Measurements from ENCODE around the gene NME4.
"Not testable (repeated sequence)": the region's sequence is repeated elsewhere in the genome, so short reads cannot be mapped to it uniquely, and the experiment has no call there.

Gene NME4

DNA sequence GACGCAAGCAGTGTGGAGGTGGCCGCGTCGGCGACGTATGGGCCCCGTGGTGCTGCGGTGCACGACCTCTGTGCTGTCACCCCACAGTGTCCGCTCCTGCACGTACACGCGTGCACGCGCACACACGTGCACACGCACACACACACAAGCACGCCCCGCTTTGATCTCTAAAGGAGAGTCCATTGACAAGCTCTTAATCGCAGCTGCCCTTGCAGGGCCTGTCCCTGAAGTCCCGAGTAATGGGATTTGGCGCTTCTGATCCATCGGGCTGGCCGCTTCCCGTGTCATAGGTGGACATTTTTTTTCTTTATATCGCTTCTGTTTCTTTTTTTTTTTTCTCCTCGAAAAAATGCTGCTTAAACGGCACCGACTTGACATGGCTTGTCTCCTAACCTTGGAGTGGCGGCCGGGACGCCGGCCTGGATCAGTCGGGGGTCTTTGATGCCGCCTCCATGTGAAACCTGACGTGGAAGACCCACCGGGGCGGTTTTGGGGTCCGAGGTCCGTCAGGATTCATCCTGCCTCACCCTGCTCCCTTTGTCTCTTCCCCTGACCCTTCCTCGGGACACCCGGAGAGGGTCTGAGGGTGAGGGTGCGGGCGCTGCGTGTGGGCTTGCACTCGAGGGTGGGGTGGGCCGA is 36.2 kb upstream of the NME4 start:
- TF ChIP-seq, protein P1, sequence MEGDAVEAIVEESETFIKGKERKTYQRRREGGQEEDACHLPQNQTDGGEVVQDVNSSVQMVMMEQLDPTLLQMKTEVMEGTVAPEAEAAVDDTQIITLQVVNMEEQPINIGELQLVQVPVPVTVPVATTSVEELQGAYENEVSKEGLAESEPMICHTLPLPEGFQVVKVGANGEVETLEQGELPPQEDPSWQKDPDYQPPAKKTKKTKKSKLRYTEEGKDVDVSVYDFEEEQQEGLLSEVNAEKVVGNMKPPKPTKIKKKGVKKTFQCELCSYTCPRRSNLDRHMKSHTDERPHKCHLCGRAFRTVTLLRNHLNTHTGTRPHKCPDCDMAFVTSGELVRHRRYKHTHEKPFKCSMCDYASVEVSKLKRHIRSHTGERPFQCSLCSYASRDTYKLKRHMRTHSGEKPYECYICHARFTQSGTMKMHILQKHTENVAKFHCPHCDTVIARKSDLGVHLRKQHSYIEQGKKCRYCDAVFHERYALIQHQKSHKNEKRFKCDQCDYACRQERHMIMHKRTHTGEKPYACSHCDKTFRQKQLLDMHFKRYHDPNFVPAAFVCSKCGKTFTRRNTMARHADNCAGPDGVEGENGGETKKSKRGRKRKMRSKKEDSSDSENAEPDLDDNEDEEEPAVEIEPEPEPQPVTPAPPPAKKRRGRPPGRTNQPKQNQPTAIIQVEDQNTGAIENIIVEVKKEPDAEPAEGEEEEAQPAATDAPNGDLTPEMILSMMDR (conservative IDR thresholded peaks at IDR 0.05; ENCODE audit: low read length): no peak
- H3K4me3 ChIP-seq (ENCODE audit: low read length): no peak overlapping the region
- no peak for DNase-seq (ENCODE audit: low read depth)

DNA sequence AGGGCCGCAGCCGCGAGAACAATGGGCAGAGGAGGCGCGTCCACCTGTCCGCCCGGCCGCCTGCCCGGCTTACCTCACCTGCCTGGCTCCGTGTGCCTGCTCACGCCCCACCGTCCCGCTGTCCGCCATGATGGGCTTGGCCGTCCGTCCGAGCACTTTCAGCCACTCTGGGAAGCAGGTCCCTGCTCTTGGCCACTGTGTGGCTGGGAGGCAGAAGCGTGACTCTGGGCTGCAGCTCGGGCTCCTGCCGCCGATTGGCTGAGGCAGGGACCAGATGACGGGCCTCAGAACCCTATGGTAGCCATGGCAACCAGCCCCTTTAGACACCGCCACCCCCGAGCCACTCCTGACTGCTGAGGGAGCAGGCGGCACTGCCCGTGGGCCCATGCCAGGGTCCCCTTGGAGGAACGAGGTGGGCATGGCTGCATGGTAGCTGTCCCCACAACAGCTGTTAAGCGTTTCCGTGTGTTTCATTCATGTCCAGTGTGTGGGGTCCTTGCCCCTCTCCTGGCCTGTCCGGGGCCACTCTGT is 35.6 kb upstream of the NME4 start:
- TF ChIP-seq, protein P1 (conservative IDR thresholded peaks at IDR 0.05; ENCODE audit: low read length): no peak
- no peak for DNase-seq (ENCODE audit: low read depth)
- no peak overlapping the region for H3K4me3 ChIP-seq (ENCODE audit: low read length)

DNA sequence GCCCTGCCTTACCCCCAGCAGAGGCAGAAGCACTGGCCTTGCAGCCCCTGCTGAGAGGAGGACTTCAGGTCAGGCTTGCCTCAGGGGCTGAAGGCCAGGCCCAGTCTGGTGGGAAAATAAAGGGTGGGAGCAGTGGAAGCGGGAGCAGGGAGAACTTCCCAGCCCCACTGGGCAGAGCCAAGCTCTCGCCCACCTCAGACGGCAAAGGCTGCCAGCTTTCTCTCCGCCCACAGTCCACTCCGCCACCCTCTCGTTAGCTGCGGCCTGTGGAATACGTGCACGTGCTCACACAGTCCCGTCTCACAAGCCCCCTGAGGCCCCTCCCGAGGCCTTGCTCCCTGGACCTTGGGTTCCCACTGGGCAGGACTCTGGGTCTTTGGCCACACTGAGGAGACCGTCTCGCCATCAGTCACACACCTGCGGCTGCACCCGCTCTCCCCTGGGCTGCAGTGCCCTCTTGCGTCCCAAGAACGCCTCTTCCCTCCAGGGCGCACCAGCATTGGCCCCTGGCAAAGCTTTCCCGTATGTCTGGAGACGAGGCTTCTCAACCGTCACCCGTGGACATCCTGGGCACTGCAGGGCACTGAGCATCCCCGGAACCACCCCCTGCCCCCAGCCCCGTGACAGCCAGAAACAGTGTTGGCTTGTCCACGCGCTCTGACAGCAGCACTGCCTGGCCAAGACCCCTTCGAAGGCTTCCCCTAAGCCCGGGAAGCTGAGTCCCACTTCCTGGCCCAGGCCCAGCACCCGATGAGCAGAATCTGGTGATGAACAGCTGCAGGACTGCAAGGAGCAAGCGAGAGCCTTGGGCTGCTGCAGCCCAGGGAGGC is 34.9 kb upstream of the NME4 start:
- peak; percentile 64 for DNase-seq (ENCODE audit: low read depth)
- H3K4me3 ChIP-seq (ENCODE audit: low read length): no peak overlapping the region
- TF ChIP-seq, protein P1 (conservative IDR thresholded peaks at IDR 0.05; ENCODE audit: low read length): peak; percentile 70

DNA sequence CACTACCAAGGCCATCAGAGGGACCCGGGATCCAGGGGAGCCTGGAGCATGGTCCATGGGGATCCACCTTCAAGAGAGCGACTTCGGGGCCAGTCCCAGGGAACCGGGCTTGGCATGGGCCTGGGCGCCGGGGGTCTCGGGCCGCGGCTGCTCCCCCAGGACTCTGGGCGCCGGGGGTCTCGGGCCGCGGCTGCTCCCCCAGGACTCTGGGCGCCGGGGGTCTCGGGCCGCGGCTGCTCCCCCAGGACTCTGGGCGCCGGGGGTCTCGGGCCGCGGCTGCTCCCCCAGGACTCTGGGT is 34.3 kb upstream of the NME4 start:
- not testable (repeated sequence) for DNase-seq (ENCODE audit: low read depth); H3K4me3 ChIP-seq (ENCODE audit: low read length)

DNA sequence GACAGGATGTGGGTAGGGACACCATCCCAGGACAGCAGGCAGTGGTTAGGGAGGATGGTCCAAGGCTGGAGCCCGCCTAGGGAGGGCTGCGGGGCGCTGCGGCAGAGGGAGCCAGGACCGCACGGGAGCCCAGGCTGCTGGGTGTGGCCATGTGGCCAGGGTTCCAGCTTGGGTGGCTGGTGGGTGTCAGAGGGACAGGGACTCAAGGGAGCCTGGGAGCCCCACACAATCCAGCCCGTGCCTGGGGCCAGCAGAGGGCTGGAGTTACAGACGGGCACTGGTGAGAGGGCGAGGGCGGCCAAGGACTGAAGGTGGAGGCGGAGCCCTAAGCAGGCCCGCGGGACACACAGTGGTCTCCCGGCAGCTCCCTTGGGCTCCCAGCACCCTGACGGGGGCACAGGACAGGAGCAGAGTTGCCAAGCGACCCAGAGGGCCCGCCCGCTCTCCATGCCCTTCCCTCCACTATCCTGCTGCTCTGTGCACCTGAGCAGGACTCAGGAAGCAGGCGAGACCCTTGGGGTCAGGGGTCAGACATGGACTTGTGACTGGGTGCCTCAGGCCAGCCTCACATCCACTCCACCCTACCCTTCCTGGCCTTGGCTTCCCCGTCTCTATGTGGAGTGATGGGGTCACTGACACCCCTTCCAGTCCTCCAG is 33.8 kb upstream of the NME4 start:
- no peak for DNase-seq (ENCODE audit: low read depth)
- no peak overlapping the region for H3K4me3 ChIP-seq (ENCODE audit: low read length)
- TF ChIP-seq, protein P1 (conservative IDR thresholded peaks at IDR 0.05; ENCODE audit: low read length): no peak

DNA sequence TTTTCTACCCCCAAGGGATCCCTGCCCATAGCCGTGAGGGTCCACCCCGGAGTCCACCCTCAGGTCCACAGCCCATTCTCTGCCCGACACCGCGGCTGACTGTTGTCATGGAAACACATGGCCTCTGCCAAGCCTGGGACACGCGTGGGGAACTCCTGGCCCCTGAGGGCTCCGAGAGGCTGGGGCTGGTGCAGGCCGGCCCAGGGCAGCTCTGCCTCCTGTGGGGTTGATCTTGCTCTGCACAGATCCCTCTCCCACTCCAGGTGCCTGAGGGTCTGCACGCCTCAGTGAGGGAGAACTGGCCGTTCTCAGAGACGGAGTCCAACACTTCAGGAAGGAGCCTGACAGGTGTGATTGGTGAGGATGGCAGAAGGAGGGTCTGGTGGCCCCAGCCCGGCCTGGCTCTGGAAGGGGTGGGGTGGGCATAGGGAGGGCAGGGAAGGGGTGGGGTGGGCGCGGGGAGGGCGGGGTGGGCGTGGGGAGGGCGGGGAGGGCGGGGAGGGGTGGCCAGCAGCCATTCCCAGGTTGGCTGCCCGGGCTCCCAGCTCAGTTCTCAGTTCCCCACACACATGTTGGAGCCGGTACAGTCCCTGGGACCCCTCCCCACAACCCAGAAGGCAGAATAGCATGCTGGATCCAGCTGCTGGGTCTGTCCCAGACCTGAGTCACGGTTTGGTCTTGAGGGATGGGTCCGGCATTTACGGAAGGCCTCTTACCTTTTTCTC is 33.1 kb upstream of the NME4 start:
- DNase-seq (ENCODE audit: low read depth): no peak
- H3K4me3 ChIP-seq (ENCODE audit: low read length): no peak overlapping the region
- TF ChIP-seq, protein P1 (conservative IDR thresholded peaks at IDR 0.05; ENCODE audit: low read length): no peak

Data from AG10803 (cell line).